Neutrophil (primary cell): Measurements from ENCODE around the gene DOCK4.
A peak's percentile ranks its signal among the peaks of the same experiment; 100 is the strongest.

Experiments
- H3K27ac ChIP-seq: fragments of 200-600 bp; sonication (generic); 2 replicates; pipeline ENCODE4 v1.5.1; 2016; ENCODE audit warnings: mild to moderate bottlenecking, moderate library complexity
- H3K27me3 ChIP-seq: fragments of 200-600 bp; sonication (generic); 2 replicates; pipeline ENCODE4 v1.6.0; 2016; ENCODE audit warnings: mild to moderate bottlenecking
- H3K36me3 ChIP-seq: fragments of 200-600 bp; sonication (generic); 2 replicates; pipeline ENCODE4 v1.5.1; 2017
- H3K4me1 ChIP-seq, 2 experiments: fragments of 200-600 bp in 1 of 2; sonication (generic) in 1 of 2; 1 replicate in 1 of 2; 2 replicates in 1 of 2; pipeline versions ENCODE4 v1.5.1 to v1.6.1; 2013 to 2016; ENCODE audit warnings: low read depth in 1 of 2, low read length in 1 of 2, mild to moderate bottlenecking in 1 of 2, moderate library complexity in 1 of 2; ENCODE audit not compliant: control insufficient read depth in 1 of 2, insufficient read depth in 1 of 2
- H3K4me3 ChIP-seq, 2 experiments: fragments of 200-600 bp in 1 of 2; sonication (generic) in 1 of 2; 1 replicate in 1 of 2; 2 replicates in 1 of 2; pipeline ENCODE4 v1.5.1; 2013 to 2016; ENCODE audit warnings: low read depth in 1 of 2, low read length in 1 of 2, mild to moderate bottlenecking in 1 of 2, moderate library complexity in 1 of 2
- H3K9me3 ChIP-seq: fragments of 200-600 bp; sonication (generic); 2 replicates; pipeline ENCODE4 v1.5.1; 2016
- TF ChIP-seq, protein P1 (sequence below): fragments of 200-600 bp; sonication (generic); IDR thresholded peaks from 2 replicates; pipeline ENCODE4 v1.5.1; 2016; ENCODE audit warnings: antibody characterized with exemption

Gene DOCK4

DNA sequence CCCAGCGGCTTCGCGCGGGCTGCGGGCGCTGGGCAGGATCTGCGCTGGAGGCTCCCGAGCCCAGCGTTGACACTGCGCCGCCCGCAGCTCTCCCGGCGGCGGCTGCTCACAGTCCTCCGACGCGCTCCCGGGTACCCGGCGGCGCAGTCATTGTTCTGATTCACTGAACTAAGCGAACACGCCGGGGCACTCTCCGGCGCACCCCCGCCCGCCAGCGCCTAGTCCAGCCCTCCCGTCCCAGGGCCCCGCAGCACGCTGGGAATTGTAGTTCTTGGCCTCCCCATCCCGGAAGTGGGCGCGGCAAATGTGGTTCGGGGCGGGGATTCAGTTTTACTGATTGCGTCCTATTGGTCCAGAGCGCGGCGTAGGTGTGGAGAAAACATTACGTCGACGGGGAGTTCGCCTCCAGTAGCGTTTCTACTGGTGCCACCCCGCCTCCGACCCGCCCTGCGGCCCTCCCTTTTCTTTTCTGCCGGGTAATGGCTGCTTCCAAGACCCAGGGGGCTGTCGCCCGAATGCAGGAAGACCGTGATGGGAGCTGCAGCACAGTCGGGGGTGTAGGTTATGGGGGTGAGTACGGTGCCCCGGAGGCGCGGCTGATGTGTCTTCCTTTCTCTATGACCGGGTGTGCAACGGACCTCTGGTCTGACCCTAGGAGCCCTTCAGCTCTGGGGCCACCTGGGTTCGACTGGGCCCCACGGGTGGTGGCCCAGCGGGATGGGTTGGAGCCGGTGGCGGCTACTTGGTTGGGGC, at the start of gene DOCK4, which contains the start of gene ZNF277:
Gene DOCK4 (minus strand): TSS at position 162 of the 753 bp plus-strand sequence. CDS start 261 bp downstream, outside the sequence.
Gene ZNF277 (plus strand): TSS at position 458 of the 753 bp plus-strand sequence. CDS start 22 bp downstream, at position 480.
- H3K4me1 ChIP-seq: peaks cover 34 to 35% of the 10 kb centered on the region in 2 experiments
- TF ChIP-seq, protein P1, sequence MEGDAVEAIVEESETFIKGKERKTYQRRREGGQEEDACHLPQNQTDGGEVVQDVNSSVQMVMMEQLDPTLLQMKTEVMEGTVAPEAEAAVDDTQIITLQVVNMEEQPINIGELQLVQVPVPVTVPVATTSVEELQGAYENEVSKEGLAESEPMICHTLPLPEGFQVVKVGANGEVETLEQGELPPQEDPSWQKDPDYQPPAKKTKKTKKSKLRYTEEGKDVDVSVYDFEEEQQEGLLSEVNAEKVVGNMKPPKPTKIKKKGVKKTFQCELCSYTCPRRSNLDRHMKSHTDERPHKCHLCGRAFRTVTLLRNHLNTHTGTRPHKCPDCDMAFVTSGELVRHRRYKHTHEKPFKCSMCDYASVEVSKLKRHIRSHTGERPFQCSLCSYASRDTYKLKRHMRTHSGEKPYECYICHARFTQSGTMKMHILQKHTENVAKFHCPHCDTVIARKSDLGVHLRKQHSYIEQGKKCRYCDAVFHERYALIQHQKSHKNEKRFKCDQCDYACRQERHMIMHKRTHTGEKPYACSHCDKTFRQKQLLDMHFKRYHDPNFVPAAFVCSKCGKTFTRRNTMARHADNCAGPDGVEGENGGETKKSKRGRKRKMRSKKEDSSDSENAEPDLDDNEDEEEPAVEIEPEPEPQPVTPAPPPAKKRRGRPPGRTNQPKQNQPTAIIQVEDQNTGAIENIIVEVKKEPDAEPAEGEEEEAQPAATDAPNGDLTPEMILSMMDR: no peak

GRCh38 chr7:112255388-112255720, 49.2 kb upstream of the DOCK4 start:
- H3K9me3 ChIP-seq: no peaks in the 10 kb centered on the region

More for the DNA sequence above, at the start of gene DOCK4, which contains the start of gene ZNF277:
- Histone ChIP-seq H3K4me3 (peak within 1 kb of the TSS; percentile 81 to 98), H3K9me3 (no peaks in the 10 kb centered on the region), H3K36me3 (no peaks in the 10 kb centered on the region), H3K27me3 (peaks cover 28% of the 10 kb centered on the region), H3K27ac (peak within 1 kb of the TSS; percentile 89)

GRCh38 chr7:112254709-112255387, 48.6 kb upstream of the DOCK4 start:
- no peak overlapping the region for H3K27ac ChIP-seq
- TF ChIP-seq, protein P1: no peak
- no peaks in the 10 kb centered on the region for H3K4me1 ChIP-seq
- no peaks in the 10 kb centered on the region for H3K9me3 ChIP-seq
- no peaks in the 10 kb centered on the region for H3K36me3 ChIP-seq
- H3K27me3 ChIP-seq: no peaks in the 10 kb centered on the region
- no peak overlapping the region for H3K4me3 ChIP-seq

More at GRCh38 chr7:112255388-112255720, 49.2 kb upstream of the DOCK4 start:
- H3K27me3 ChIP-seq: no peaks in the 10 kb centered on the region
- no peaks in the 10 kb centered on the region for H3K4me1 ChIP-seq
- H3K4me3 ChIP-seq: no peak overlapping the region
- no peak overlapping the region for H3K27ac ChIP-seq
- no peaks in the 10 kb centered on the region for H3K36me3 ChIP-seq
- TF ChIP-seq, protein P1: no peak

DNA sequence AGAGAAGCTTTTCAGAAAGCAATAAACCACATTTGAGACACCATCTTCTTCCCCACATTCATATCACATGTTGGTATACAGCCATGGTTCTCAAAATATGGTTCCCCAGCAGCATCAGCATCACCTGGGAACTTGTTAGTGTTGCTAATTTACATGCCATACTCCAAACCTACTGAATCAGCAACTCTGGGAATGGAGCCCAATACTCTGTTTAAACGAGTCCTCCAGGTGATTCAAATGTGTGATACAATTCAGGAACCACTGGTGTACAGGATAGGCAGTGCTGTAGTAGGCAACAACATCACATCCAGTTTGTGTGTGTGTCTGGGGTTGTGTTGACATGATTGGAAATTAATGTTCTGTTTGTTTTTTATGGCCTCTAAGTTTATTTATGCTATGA, 48.0 kb upstream of the DOCK4 start:
- Histone ChIP-seq H3K4me1 (no peaks in the 10 kb centered on the region), H3K27me3 (no peaks in the 10 kb centered on the region), H3K9me3 (no peaks in the 10 kb centered on the region), H3K36me3 (no peaks in the 10 kb centered on the region), H3K4me3 (no peak overlapping the region), H3K27ac (no peak overlapping the region)
- TF ChIP-seq, protein P1: no peak

- no peaks in the 10 kb centered on the region for H3K27me3 ChIP-seq
- no peak overlapping the region for H3K27ac ChIP-seq
- TF ChIP-seq, protein P1: no peak
Measured at GRCh38 chr7:112252691-112253090, 46.5 kb upstream of the DOCK4 start.

More at GRCh38 chr7:112252691-112253090, 46.5 kb upstream of the DOCK4 start:
- Histone ChIP-seq H3K9me3 (no peaks in the 10 kb centered on the region), H3K36me3 (no peaks in the 10 kb centered on the region), H3K4me3 (no peak overlapping the region), H3K4me1 (no peaks in the 10 kb centered on the region)
